ENCODE results near the gene SLC39A2. TPM values are rescaled to one million over a fixed set of nuclear protein-coding genes. Genes with fewer than 3 reads are reported as not detected.

Gene SLC39A2
- total and polyA plus RNA-seq, 9 of the 15 experiments (the other 6 are each of a cell fraction or from before 2014, with no cell fraction given) = 0.06 to 0.09 TPM; not detected in 7

DNA sequence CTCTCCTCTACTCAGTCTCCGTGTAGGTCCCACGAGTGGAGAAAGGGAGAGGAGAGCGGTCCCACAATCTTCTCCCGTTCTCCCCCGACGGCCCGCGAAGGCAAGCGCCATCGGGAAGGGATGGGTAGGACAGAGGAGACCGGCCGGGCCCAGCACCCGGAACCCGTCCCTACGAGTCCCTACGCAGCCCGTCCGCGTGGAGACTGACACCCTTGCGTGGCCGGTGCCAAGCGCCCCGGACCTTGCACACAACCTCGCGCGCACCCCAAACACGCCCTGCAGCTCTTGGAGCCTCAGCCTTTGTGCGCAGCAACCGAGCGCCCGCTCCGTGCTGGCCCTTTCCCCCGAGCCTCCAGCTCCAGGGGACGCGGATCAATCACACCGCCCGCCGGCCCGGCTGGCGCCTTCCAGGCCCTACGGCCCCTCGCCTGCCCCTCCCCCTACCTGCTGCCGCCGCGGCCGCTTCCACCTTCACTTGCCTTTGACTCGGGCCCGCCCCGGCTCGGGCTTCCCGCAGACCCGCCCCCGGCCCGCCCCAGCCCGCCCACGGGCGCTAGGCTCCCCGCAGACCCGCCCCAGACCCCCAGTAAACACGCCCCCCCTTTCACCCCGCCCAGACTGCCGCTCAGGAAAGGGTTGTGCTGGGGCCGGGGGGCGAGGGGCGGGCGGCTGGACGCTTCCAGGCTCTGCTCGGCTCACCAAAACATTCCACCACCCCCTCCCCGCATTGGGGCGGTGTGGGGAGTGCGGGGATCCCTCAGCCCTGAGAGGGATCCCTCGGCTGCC, 25.7 kb downstream of the SLC39A2 start, which contains the start of gene NDRG2 (continued):
- TF ChIP-seq, protein P1, sequence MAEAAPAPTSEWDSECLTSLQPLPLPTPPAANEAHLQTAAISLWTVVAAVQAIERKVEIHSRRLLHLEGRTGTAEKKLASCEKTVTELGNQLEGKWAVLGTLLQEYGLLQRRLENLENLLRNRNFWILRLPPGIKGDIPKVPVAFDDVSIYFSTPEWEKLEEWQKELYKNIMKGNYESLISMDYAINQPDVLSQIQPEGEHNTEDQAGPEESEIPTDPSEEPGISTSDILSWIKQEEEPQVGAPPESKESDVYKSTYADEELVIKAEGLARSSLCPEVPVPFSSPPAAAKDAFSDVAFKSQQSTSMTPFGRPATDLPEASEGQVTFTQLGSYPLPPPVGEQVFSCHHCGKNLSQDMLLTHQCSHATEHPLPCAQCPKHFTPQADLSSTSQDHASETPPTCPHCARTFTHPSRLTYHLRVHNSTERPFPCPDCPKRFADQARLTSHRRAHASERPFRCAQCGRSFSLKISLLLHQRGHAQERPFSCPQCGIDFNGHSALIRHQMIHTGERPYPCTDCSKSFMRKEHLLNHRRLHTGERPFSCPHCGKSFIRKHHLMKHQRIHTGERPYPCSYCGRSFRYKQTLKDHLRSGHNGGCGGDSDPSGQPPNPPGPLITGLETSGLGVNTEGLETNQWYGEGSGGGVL (CRISPR knock-in tag; IDR thresholded peaks at IDR 0.05) = no peak
- TF ChIP-seq ZNF778 (CRISPR knock-in tag; IDR thresholded peaks at IDR 0.05) (no peak), BHLHE40 (IDR thresholded peaks at IDR 0.05; ENCODE audit: low read length) (no peak), MTA3 (IDR thresholded peaks at IDR 0.05; ENCODE audit: borderline replicate concordance) (peak; percentile 39; the same call in 1 of the 2 replicates), DNMT1 (IDR thresholded peaks at IDR 0.05) (no peak), TRIM28 (IDR thresholded peaks at IDR 0.05) (no peak), SAFB (IDR thresholded peaks at IDR 0.05; ENCODE audit: borderline replicate concordance, low read depth, low read length) (peak; percentile 29; the same call in 1 of the 2 replicates), HNRNPL (IDR thresholded peaks at IDR 0.05; ENCODE audit: low read depth, low read length) (no peak)
- TF ChIP-seq, protein P2, sequence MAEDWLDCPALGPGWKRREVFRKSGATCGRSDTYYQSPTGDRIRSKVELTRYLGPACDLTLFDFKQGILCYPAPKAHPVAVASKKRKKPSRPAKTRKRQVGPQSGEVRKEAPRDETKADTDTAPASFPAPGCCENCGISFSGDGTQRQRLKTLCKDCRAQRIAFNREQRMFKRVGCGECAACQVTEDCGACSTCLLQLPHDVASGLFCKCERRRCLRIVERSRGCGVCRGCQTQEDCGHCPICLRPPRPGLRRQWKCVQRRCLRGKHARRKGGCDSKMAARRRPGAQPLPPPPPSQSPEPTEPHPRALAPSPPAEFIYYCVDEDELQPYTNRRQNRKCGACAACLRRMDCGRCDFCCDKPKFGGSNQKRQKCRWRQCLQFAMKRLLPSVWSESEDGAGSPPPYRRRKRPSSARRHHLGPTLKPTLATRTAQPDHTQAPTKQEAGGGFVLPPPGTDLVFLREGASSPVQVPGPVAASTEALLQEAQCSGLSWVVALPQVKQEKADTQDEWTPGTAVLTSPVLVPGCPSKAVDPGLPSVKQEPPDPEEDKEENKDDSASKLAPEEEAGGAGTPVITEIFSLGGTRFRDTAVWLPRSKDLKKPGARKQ (CRISPR knock-in tag; IDR thresholded peaks at IDR 0.05) = no peak
- TF ChIP-seq, protein P3, sequence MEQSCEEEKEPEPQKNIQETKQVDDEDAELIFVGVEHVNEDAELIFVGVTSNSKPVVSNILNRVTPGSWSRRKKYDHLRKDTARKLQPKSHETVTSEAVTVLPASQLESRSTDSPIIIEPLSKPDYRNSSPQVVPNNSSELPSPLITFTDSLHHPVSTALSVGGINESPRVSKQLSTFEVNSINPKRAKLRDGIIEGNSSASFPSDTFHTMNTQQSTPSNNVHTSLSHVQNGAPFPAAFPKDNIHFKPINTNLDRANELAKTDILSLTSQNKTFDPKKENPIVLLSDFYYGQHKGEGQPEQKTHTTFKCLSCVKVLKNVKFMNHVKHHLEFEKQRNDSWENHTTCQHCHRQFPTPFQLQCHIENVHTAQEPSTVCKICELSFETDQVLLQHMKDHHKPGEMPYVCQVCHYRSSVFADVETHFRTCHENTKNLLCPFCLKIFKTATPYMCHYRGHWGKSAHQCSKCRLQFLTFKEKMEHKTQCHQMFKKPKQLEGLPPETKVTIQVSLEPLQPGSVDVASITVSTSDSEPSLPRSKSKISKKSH (CRISPR knock-in tag; IDR thresholded peaks at IDR 0.05) = no peak
- TF ChIP-seq, protein P4, sequence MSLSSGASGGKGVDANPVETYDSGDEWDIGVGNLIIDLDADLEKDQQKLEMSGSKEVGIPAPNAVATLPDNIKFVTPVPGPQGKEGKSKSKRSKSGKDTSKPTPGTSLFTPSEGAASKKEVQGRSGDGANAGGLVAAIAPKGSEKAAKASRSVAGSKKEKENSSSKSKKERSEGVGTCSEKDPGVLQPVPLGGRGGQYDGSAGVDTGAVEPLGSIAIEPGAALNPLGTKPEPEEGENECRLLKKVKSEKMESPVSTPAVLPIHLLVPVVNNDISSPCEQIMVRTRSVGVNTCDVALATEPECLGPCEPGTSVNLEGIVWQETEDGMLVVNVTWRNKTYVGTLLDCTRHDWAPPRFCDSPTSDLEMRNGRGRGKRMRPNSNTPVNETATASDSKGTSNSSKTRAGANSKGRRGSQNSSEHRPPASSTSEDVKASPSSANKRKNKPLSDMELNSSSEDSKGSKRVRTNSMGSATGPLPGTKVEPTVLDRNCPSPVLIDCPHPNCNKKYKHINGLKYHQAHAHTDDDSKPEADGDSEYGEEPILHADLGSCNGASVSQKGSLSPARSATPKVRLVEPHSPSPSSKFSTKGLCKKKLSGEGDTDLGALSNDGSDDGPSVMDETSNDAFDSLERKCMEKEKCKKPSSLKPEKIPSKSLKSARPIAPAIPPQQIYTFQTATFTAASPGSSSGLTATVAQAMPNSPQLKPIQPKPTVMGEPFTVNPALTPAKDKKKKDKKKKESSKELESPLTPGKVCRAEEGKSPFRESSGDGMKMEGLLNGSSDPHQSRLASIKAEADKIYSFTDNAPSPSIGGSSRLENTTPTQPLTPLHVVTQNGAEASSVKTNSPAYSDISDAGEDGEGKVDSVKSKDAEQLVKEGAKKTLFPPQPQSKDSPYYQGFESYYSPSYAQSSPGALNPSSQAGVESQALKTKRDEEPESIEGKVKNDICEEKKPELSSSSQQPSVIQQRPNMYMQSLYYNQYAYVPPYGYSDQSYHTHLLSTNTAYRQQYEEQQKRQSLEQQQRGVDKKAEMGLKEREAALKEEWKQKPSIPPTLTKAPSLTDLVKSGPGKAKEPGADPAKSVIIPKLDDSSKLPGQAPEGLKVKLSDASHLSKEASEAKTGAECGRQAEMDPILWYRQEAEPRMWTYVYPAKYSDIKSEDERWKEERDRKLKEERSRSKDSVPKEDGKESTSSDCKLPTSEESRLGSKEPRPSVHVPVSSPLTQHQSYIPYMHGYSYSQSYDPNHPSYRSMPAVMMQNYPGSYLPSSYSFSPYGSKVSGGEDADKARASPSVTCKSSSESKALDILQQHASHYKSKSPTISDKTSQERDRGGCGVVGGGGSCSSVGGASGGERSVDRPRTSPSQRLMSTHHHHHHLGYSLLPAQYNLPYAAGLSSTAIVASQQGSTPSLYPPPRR (CRISPR knock-in tag; IDR thresholded peaks at IDR 0.05; ENCODE audit: borderline replicate concordance) = no peak
- TF ChIP-seq, protein P5, sequence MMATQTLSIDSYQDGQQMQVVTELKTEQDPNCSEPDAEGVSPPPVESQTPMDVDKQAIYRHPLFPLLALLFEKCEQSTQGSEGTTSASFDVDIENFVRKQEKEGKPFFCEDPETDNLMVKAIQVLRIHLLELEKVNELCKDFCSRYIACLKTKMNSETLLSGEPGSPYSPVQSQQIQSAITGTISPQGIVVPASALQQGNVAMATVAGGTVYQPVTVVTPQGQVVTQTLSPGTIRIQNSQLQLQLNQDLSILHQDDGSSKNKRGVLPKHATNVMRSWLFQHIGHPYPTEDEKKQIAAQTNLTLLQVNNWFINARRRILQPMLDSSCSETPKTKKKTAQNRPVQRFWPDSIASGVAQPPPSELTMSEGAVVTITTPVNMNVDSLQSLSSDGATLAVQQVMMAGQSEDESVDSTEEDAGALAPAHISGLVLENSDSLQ (IDR thresholded peaks at IDR 0.05) = 0 out of 2 replicates have a peak, but pooled peaks have one; percentile 9
- TF ChIP-seq, protein P6, sequence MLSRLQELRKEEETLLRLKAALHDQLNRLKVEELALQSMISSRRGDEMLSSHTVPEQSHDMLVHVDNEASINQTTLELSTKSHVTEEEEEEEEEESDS (CRISPR knock-in tag; IDR thresholded peaks at IDR 0.05) = no peak

Data from K562 (cell line).